Activated CD8-positive, alpha-beta memory T cell treated with anti-CD3 and anti-CD28 coated beads for 1 hour (primary cell): ENCODE data around the gene PRKACB.
"Not testable (repeated sequence)": the region's sequence is repeated elsewhere in the genome, so short reads cannot be mapped to it uniquely, and the experiment has no call there.

Experiments
- DNase-seq, 2 donors: peaks; one replicate each; pipeline ENCODE4 v3.0.0-alpha.2; 2020; ENCODE audit warnings: low read depth in 1 of 2; ENCODE audit errors: extremely low read depth in 1 of 2

PRKACB gene

DNA sequence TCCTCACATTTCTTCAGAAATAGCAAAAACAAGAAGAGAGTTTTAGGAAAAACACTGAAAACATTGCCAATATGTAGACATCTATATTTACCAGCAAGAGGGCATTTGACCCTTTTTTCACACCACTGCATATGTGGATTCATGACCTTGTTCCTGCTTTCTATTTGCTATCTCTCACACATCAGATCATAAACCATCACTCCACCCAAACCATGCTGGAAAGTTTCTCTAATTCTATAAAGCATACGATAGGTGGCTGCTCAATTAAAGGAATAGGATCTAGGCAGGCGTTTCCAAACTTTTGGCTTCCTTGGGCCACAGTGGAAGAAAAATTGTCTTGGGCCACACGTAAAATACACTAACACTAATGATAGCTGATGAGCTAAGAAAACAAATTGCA lies 121.8 kb downstream of the PRKACB start:
- DNase-seq = no peak

DNA sequence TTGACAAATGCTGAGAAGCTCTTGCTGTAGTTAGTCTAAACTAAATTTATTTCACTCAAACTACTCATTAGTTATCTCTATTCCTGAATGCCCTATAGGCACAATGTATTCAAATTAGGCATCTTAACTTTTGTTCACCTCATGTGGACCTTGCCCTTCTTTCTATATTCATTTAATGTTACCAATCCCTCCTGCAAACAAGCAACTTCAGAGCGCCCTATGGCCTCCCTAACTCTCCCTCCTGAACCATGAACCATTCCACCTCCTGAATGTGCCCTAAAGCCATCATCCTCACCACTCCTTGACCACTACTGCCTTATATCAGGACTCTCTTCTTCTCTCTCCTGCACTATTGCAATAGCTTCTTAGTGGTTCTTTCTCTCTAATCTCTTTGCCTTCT lies 122.7 kb downstream of the PRKACB start:
- no peak for DNase-seq

DNA sequence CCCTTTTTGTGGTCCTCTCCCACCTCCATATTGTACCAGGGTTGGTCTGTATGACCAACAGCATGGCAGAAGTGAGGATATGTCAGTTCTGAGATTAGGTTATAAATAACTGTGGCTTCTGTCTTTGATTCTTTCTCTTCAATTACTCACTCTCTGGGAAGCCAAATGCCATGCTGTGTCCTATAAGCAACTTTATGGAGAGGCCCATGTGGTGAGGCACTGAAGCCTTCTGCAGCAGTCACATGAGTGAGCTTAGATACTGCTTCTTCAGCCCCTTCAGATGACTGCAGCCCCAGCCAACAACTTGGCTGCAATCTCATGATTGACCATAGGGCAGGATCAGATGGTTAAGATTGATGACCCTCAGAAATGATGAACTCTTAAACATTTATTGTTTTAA lies 123.4 kb downstream of the PRKACB start:
- no peak for DNase-seq

DNA sequence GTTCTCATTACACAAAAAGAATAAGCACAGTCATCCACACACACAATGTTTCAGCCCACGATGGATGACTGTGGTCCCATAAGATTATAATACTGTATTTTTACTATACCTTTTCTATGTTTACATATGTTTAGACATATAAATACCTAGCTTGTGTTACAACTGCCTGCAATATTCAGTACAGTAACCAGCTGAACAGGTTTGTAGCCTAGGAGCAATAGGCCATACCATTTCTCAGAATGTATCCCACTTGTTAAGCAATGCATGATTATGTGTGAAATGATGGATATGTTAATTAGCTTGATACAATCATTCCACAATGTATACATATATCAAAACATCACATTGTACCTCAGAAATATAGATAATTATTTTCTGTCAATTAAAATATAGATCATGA lies 124.3 kb downstream of the PRKACB start:
- no peak for DNase-seq

DNA sequence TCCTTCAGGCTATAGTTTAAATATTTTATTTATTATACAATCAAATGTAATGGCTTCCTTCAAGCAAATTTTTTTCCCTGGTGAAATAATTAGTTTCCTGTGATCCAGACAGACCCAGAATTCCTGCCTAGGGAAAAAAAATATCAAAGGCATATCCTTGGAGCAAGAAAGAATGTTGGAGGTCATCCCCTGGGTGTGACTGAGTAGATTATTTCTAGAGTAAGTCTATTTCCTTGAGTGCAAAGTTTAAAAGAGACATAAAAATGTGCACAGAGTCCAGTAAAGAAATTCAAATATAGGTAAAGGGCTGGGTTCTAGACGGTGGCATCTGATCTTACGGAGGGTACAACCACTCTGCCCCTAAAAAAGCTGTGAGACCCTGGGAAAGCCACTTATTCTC lies 125.2 kb downstream of the PRKACB start:
- DNase-seq = no peak

DNA sequence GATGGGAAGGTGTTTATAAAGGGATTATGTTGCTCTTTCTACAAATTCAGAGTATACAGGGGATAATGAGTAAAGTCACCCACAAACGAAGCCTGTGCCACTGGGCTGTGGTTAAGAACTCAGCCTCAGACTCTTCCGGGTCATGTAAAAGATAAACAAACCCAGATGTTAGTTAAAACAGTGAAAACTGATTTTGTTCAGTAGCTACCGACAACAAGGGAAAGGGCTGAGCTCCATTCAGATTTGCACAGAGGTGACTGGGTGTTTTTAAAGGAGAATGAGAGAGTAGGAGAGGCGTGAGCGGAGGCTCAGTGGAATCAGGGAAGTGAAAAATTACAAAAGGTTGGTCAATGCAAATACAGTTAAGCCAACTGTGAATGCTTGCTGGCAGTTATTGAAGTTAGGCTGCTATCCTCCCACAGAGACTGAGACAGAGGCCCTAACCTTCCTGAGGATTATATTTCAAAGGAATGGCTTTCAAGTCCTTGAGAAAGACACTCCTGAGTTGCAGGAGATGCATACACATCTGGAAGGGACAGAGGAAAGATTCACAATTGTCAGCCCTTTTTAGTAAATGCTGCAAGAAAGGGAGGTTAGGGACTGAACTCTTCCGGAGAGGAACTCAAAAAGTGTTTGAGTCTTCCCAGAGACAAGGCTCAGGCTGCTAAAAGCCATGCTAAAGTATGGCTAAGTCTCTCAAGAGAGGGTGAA lies 127.5 kb downstream of the PRKACB start:
- no peak for DNase-seq

DNA sequence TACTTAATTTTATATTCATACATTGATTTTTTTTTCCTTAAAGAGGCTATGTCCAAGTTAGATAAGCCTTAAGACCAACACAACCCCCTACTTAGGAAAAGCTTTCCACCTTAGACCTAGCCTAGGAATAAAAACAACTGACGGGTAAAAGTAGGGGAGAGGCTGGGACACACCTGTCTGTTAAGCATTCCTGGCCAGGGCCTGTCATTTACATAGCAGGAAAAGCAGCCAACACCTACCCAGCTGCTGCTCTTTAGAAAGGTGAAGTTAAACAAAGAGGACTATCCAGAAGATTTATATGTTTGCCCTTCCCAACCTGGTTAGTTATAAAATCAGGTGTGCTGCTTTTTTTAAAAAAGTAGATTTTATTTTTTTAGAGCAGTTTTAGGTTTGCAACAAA lies 128.3 kb downstream of the PRKACB start:
- DNase-seq = no peak

DNA sequence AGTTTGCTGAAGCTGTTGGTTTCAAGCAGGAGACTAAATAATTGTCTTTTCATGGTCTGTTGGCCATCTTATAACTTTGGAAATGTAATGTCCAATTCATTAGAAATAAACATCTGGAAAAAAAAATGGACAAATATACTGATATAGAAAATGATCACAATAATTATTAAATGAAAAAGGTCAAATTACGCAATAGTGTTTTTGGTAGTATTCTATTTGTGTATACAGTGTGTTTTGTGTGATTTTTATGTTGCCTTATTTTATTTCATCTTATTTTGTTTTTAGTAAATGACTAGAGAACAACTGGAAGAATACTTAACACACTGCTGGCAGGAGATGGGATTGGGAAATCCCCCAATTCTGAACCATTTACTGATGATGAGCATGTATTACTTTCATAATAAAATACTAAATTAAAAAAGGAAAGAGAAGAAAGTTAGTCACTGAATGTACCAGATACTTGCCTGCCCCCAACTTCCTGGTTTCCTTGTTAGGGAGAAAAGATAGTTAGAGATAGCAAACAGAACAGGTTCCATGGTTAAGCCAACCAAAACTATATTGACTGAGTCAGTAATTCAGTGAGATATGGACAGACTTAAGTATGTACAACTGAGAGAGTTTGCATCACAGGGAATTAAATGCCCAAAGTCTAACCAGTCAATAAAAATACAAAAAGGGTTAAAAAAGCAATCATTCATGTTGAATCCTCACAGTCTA lies 133.4 kb downstream of the PRKACB start:
- no peak for DNase-seq

DNA sequence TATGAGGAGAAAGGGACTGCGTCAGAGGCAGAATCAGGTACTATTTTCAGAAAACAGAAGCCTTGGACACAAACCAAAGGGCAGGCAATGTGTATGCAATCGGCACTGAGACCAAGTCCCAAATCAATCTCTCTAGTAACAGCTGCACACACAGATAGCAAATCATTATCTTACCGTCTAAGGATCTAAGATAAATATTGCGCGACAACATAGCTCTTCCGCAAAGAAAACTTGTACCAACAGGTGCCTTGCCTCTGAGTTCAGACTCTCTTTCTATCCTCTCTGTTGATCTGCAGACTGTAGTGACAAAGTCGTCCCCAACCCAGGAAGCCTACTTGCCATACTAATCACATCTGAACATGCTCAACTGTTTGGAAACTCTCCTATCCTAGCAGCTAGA lies 134.8 kb downstream of the PRKACB start:
- DNase-seq = no peak

DNA sequence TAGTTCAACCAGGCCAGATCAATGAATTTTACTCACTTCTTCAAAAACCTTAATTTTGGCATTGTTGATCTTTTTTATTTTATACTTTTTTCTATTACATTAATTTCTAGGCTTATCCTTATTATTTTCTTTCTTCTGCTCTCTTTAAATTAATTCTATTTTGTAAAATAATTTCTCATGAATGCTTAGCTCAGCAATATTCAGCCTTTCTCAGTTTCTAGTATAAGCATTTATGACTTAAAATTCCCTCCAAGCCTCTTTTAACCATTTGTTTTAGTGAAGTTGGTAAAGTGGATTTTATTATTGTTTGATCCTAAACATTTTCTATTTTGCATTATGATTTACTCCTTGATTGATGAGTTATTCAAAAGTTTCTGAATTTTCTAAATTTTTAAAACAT lies 136.8 kb downstream of the PRKACB start:
- DNase-seq = no peak

DNA sequence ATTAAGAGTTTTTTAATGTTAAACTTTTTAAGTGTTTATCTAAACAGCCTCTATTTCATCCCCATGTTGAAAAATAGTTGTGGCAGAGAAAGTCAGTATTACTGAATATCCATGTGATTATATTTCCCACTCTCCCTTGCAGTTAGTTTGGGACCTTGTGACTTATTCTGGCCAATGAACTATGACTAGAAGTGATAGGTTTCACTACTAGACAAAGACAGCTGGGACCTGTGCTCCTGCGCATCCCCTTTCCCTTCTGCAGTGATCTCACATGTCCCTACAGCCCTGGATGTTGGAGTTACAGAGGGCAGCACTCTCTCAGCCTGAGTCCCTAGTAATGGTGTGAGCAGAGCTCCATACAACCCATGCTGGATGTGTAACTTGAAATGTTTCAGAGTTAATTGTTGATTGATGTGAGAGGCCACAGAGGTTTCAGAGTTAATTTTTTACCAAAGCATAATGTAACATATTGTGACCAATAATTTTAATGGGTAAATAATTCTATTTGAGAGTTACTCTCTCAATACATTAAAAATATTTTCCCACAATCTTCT lies 138.8 kb downstream of the PRKACB start:
- no peak for DNase-seq

DNA sequence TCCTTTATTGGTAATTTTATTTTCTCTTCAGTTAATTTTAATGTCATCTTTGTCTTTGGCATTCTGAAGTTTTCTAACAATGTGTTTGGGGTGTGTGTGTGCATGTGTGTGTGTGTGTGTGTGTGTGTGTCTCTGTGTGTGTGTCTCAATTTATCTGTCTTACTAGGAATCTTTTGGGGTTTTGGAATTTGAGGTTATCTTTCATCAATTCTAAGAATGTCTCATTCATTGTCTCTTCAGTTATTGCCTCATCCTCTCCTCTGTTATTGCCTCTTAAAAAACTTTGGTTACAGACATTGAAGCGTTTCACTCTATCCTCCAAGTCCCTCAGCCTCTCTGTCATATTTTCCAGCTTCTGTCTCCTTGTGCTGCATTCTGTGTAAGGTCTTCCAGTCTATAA lies 139.3 kb downstream of the PRKACB start:
- no peak for DNase-seq

DNA sequence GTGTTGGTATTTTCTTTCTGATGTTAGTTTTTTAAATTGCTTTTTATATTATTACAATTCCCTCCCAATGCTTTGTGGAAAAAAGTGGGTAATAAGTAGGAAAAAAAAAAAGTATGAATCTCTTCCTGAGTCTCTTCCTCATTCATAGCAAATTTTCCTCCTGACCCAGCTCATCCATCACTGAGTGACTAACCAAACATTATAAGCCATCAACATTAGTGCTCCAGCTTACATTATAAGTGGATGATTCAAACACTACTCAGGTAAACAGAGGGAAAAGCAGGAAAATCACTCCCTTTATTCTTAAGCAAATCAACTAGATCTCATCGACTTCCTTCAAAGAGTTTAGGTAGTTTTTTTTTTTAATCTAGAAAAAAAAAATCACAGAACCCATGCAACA lies 142.0 kb downstream of the PRKACB start:
- no peak for DNase-seq

DNA sequence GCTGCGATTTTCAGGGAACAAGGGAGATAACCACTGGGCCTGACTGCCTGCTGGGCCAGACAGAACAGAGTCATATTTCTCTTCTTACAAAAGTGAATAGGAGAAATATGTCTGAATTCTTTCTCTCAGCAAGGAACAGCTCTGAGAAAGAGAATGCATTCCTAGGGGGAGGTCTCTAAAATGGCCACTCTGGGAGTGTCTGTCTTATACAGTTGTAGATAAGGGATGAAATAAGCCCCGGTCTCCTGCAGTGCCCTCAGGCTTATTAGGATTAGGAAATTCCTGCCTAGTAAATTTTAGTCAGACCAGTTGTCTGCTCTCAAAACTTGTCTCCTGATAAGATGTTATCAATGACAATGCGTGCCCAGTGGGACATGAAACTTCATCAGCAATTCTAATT lies 143.3 kb downstream of the PRKACB start:
- DNase-seq = not testable (repeated sequence)
